HCT116 (cell line): Measurements from ENCODE around the gene ITPR2. TPM values are rescaled to one million over a fixed set of nuclear protein-coding genes. Genes with fewer than 3 reads are reported as not detected.

Source experiments
- ATAC-seq: fragments of 200-7000 bp; cut with Tn5 transposase; 2 replicates; pipeline ENCODE4 v1.9.1; 2020; ENCODE audit warnings: mild to moderate bottlenecking, moderate library complexity
- BruUV-seq: library from RNA; stranded (reverse); fragments of 400-500 nt; replicated peaks from 2 replicates; lab custom pipeline; 2021; lab: Mats Ljungman, UMichigan
- CTCF ChIA-PET: fragments of 300-600 bp; sonication (Branson Sonifier 250); formaldehyde crosslinking; loops from one replicate; lab custom pipeline; 2021; ENCODE audit warnings: antibody characterized with exemption; lab: Charles Lee
- POLR2A ChIA-PET: fragments of 300-600, 350-600 bp; sonication (Branson Sonifier 250); formaldehyde crosslinking; loops from one replicate; lab custom pipeline; 2021; ENCODE audit warnings: antibody characterized with exemption; lab: Charles Lee
- RAD21 ChIA-PET, 2 experiments: fragments of 300-600 bp; sonication (Branson Sonifier 250); formaldehyde crosslinking; loops; one replicate each; lab custom pipeline; 2023; ENCODE audit warnings: low total read pairs in 2 of 2; ENCODE audit not compliant: uncharacterized antibody in 2 of 2, unreplicated experiment in 2 of 2, low non-redundant PET in 1 of 2; lab: Charles Lee
- DNase-seq: peaks from one replicate; pipeline ENCODE4 v3.0.0-alpha.2; 2010; ENCODE audit warnings: low read depth, low spot score
- H2AFZ ChIP-seq: fragments of 200-600 bp; shearing (Covaris generic), sonication (generic); 2 replicates; pipeline ENCODE4 v1.6.1; 2017; ENCODE audit warnings: low read depth, mixed run types, mixed read lengths, antibody characterized with exemption, low read length; ENCODE audit not compliant: poor library complexity, severe bottlenecking
- H3K27ac ChIP-seq: 2 replicates; pipeline ENCODE4 v1.5.1; 2012; ENCODE audit warnings: low read depth, low read length
- H3K27me3 ChIP-seq: fragments of 200-600 bp; sonication (generic); 2 replicates; pipeline ENCODE4 v1.6.1; 2016; ENCODE audit warnings: mixed run types, low read length, mixed read lengths; ENCODE audit not compliant: insufficient read depth
- H3K36me3 ChIP-seq, 2 experiments: fragments of 200-500 bp in 1 of 2; fragments of 200-600 bp in 1 of 2; sonication (Bioruptor generic) in 1 of 2; sonication (generic) in 1 of 2; 2 replicates each; pipeline versions ENCODE4 v1.5.1 to v1.6.1; 2014 to 2016; ENCODE audit warnings: low read length in 2 of 2, inconsistent platforms in 1 of 2, mixed read lengths in 1 of 2, mixed run types in 1 of 2; ENCODE audit not compliant: insufficient read depth in 2 of 2, control insufficient read depth in 1 of 2
- H3K4me1 ChIP-seq, 2 experiments: fragments of 200-600 bp in 1 of 2; sonication (generic) in 1 of 2; 2 replicates each; pipeline versions ENCODE4 v1.5.1 to v1.6.1; 2012 to 2017; ENCODE audit warnings: low read length in 2 of 2, inconsistent platforms in 1 of 2, mild to moderate bottlenecking in 1 of 2, mixed read lengths in 1 of 2, mixed run types in 1 of 2, moderate library complexity in 1 of 2; ENCODE audit not compliant: insufficient read depth in 2 of 2, control insufficient read depth in 1 of 2
- H3K4me2 ChIP-seq: fragments of 200-600 bp; sonication (generic); 2 replicates; pipeline ENCODE4 v1.6.1; 2017; ENCODE audit warnings: mixed run types, low read length, mixed read lengths
- H3K4me3 ChIP-seq, 2 experiments: fragments of 200-600 bp in 1 of 2; sonication (generic) in 1 of 2; replicated peaks in 1 of 2; 2 replicates each; pipeline ENCODE4 v1.5.1; 2011 to 2016; ENCODE audit warnings: low read length in 2 of 2, control low read depth in 1 of 2, low read depth in 1 of 2, mild to moderate bottlenecking in 1 of 2, mixed read lengths in 1 of 2, mixed run types in 1 of 2
- H3K79me2 ChIP-seq: fragments of 200-600 bp; sonication (generic); 2 replicates; pipeline ENCODE4 v1.6.1; 2017; ENCODE audit warnings: mild to moderate bottlenecking, mixed run types, low read length, moderate library complexity, mixed read lengths; ENCODE audit not compliant: insufficient read depth
- H3K9ac ChIP-seq: fragments of 200-600 bp; sonication (generic); 2 replicates; pipeline ENCODE4 v1.6.1; 2016; ENCODE audit warnings: low read length, mixed read lengths
- H3K9me2 ChIP-seq: fragments of 200-600 bp; sonication (generic), shearing (Covaris generic); 2 replicates; pipeline ENCODE4 v1.6.1; 2017; ENCODE audit warnings: mixed run types, mild to moderate bottlenecking, moderate library complexity; ENCODE audit not compliant: insufficient read depth
- H3K9me3 ChIP-seq, 2 experiments: fragments of 200-500 bp in 1 of 2; fragments of 200-600 bp in 1 of 2; sonication (Bioruptor generic) in 1 of 2; sonication (generic) in 1 of 2; 2 replicates each; pipeline ENCODE4 v1.6.1; 2014 to 2017; ENCODE audit warnings: low read length in 2 of 2, mixed read lengths in 2 of 2, inconsistent platforms in 1 of 2, low read depth in 1 of 2, mild to moderate bottlenecking in 1 of 2, mixed run types in 1 of 2, moderate library complexity in 1 of 2; ENCODE audit not compliant: control insufficient read depth in 1 of 2, insufficient read depth in 1 of 2
- H4K20me1 ChIP-seq: fragments of 200-600 bp; sonication (generic), shearing (Covaris generic); 2 replicates; pipeline ENCODE4 v1.6.1; 2017; ENCODE audit warnings: mixed run types, mild to moderate bottlenecking, moderate library complexity; ENCODE audit not compliant: insufficient read depth
- EGR1 ChIP-seq: IDR thresholded peaks from 2 replicates; pipeline ENCODE4 v1.6.1; 2012; ENCODE audit warnings: low read depth
- EZH2 ChIP-seq: fragments of 200-600 bp; sonication (generic); IDR thresholded peaks from 2 replicates; pipeline ENCODE4 v1.6.1; 2017; ENCODE audit warnings: antibody characterized with exemption, mixed run types
- FOSL1 ChIP-seq: IDR thresholded peaks from 2 replicates; pipeline ENCODE4 v1.6.1; 2012; ENCODE audit warnings: low read depth
- JUND ChIP-seq: IDR thresholded peaks from 2 replicates; pipeline ENCODE4 v1.6.1; 2012
- MAX ChIP-seq: IDR thresholded peaks from 2 replicates; pipeline ENCODE4 v1.6.1; 2012
- REST ChIP-seq: IDR thresholded peaks from 2 replicates; pipeline ENCODE4 v1.6.1; 2012; ENCODE audit warnings: low read depth
- ZBTB33 ChIP-seq: IDR thresholded peaks from 2 replicates; pipeline ENCODE4 v1.6.1; 2011; ENCODE audit warnings: mild to moderate bottlenecking, low read length, moderate library complexity; ENCODE audit not compliant: insufficient replicate concordance; ENCODE audit errors: extremely low read depth
- ZFX ChIP-seq: fragments of 450-650 bp; IDR thresholded peaks from 2 replicates; pipeline ENCODE4 v1.6.1; 2017
- intact Hi-C: fragments of 100-400 bp; cut with micrococcal nuclease; formaldehyde crosslinking; loops from 2 replicates; pipeline ENCODE4 v1.10.0; 2022
- total RNA-seq: library from RNA; stranded (reverse); gene quantifications from one replicate; pipeline ENCODE4 v1.2.1, GENCODE V29; 2021; ENCODE audit not compliant: unreplicated experiment

ITPR2 gene
- total RNA-seq, 1 experiment from 2014 or later = 6.5 TPM

GRCh38 chr12:26416550-26416949 is 416.4 kb downstream of the ITPR2 start:
- Histone ChIP-seq H3K4me3 (no peak overlapping the region), H3K9ac (no peak overlapping the region), H3K36me3 (no peaks in the 10 kb centered on the region), H3K9me3 (no peaks in the 10 kb centered on the region; a peak in 1 of 4 replicates), H3K4me2 (no peak overlapping the region), H3K79me2 (no peaks in the 10 kb centered on the region), H3K27ac (no peak overlapping the region), H3K4me1 (no peaks in the 10 kb centered on the region), H3K9me2 (no peaks in the 10 kb centered on the region), H2AFZ (no peak overlapping the region), H4K20me1 (no peaks in the 10 kb centered on the region), H3K27me3 (no peaks in the 10 kb centered on the region)
- ChIA-PET CTCF (no interaction called here), RAD21 (no interaction called here), POLR2A (interaction anchor here (0.6 kb wide), 1 partner anchor 1166 kb away, joined by 5 read pairs; the partner anchor contains the start of gene KRAS)
- TF ChIP-seq EGR1 = no peak
- TF ChIP-seq FOSL1 = no peak
- DNase-seq (no peak), ATAC-seq (no peak)
- intact Hi-C loops = no loop called here
- no TSS peak for BruUV-seq

GRCh38 chr12:26410689-26411088 is 422.3 kb downstream of the ITPR2 start:
- POLR2A ChIA-PET = no interaction called here
- no peaks in the 10 kb centered on the region for H3K9me3 ChIP-seq
- TF ChIP-seq ZBTB33 = no peak
- TF ChIP-seq JUND = no peak
- TF ChIP-seq REST = no peak
- no peak for TF ChIP-seq MAX
- no peak for TF ChIP-seq EZH2
- TF ChIP-seq ZFX = no peak
- no peak overlapping the region for H2AFZ ChIP-seq
- no peaks in the 10 kb centered on the region for H3K36me3 ChIP-seq
- RAD21 ChIA-PET = no interaction called here
- DNase-seq = no peak
- H3K27ac ChIP-seq = no peak overlapping the region
- H3K9ac ChIP-seq = no peak overlapping the region
- no peak overlapping the region for H3K4me2 ChIP-seq
- CTCF ChIA-PET = no interaction called here
- H3K4me3 ChIP-seq = no peak overlapping the region
- no TSS peak for BruUV-seq
- intact Hi-C loops = no loop called here
- no peaks in the 10 kb centered on the region for H3K79me2 ChIP-seq
- H3K9me2 ChIP-seq = no peaks in the 10 kb centered on the region
- H3K4me1 ChIP-seq = no peaks in the 10 kb centered on the region
- ATAC-seq = no peak
- no peaks in the 10 kb centered on the region for H4K20me1 ChIP-seq
- no peaks in the 10 kb centered on the region for H3K27me3 ChIP-seq
